ENCODE results near the gene ABCB8.

The ABCB8 gene

DNA sequence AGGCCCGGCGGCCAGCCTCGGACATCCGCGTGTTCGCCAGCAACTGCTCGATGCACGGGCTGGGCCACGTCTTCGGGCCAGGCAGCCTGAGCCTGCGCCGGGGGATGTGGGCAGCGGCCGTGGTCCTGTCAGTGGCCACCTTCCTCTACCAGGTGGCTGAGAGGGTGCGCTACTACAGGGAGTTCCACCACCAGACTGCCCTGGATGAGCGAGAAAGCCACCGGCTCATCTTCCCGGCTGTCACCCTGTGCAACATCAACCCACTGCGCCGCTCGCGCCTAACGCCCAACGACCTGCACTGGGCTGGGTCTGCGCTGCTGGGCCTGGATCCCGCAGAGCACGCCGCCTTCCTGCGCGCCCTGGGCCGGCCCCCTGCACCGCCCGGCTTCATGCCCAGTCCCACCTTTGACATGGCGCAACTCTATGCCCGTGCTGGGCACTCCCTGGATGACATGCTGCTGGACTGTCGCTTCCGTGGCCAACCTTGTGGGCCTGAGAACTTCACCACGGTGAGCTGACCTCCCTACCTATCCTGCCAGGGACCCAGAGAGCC, 20.7 kb downstream of the ABCB8 start:
- 0 out of 2 replicates have a peak, but pooled peaks cover 18% of the 10 kb centered on the region for H4K20me1 ChIP-seq
- peaks cover 33% of the 10 kb centered on the region for H3K4me1 ChIP-seq
- no peak for TF ChIP-seq Cebpa-rat (IDR thresholded peaks at IDR 0.05)
- H3K9ac ChIP-seq, result no peak overlapping the region
- H3K9me3 ChIP-seq, result no peaks in the 10 kb centered on the region
- no peak overlapping the region for H3K4me3 ChIP-seq
- no peak overlapping the region for H3K4me2 ChIP-seq
- H3K36me3 ChIP-seq, result peaks cover 15% of the 10 kb centered on the region
- 0 out of 2 replicates have a peak, but pooled peaks cover 6% of the 10 kb centered on the region for H3K27me3 ChIP-seq
- no peak overlapping the region for H3K27ac ChIP-seq

- Histone ChIP-seq H3K27ac (no peak overlapping the region), H3K9ac (no peak overlapping the region), H3K36me3 (peaks cover 10% of the 10 kb centered on the region), H4K20me1 (0 out of 2 replicates have a peak, but pooled peaks cover 18% of the 10 kb centered on the region), H3K4me1 (peaks cover 34% of the 10 kb centered on the region), H3K4me2 (peak overlapping the region; percentile 80), H3K4me3 (0 out of 2 replicates have a peak overlapping the region, but pooled peaks have one; percentile 42), H3K9me3 (no peaks in the 10 kb centered on the region), H3K27me3 (0 out of 2 replicates have a peak, but pooled peaks cover 6% of the 10 kb centered on the region)
- TF ChIP-seq Cebpa-rat (IDR thresholded peaks at IDR 0.05), result 0 out of 2 replicates have a peak, but pooled peaks have one; percentile 44
Measured at GRCh38 chr7:151051108-151051507, 22.9 kb downstream of the ABCB8 start.

GRCh38 chr7:151053096-151053495, 24.8 kb downstream of the ABCB8 start:
- Histone ChIP-seq H3K9me3 (no peaks in the 10 kb centered on the region), H3K36me3 (peaks cover 9% of the 10 kb centered on the region; the same call in 1 of the 2 replicates), H3K27me3 (0 out of 2 replicates have a peak, but pooled peaks cover 6% of the 10 kb centered on the region), H4K20me1 (0 out of 2 replicates have a peak, but pooled peaks cover 18% of the 10 kb centered on the region), H3K4me3 (no peak overlapping the region), H3K27ac (no peak overlapping the region), H3K4me2 (peak overlapping the region; percentile 36), H3K9ac (no peak overlapping the region), H3K4me1 (peaks cover 48% of the 10 kb centered on the region)
- no peak for TF ChIP-seq Cebpa-rat (IDR thresholded peaks at IDR 0.05)

- Histone ChIP-seq H3K4me1 (peaks cover 55% of the 10 kb centered on the region), H3K36me3 (peaks cover 9% of the 10 kb centered on the region; the same call in 1 of the 2 replicates), H4K20me1 (0 out of 2 replicates have a peak, but pooled peaks cover 18% of the 10 kb centered on the region), H3K4me2 (peak overlapping the region; percentile 36), H3K27me3 (0 out of 2 replicates have a peak, but pooled peaks cover 6% of the 10 kb centered on the region), H3K4me3 (no peak overlapping the region), H3K9ac (no peak overlapping the region), H3K9me3 (no peaks in the 10 kb centered on the region), H3K27ac (no peak overlapping the region)
- TF ChIP-seq Cebpa-rat (IDR thresholded peaks at IDR 0.05), result no peak
Measured at GRCh38 chr7:151053751-151054150, 25.5 kb downstream of the ABCB8 start.

- H3K9me3 ChIP-seq, result no peaks in the 10 kb centered on the region
- no peak overlapping the region for H3K4me3 ChIP-seq
- no peaks in the 10 kb centered on the region for H3K27me3 ChIP-seq
- H3K36me3 ChIP-seq, result peaks cover 9% of the 10 kb centered on the region; the same call in 1 of the 2 replicates
- H3K9ac ChIP-seq, result no peak overlapping the region
- H3K4me1 ChIP-seq, result peaks cover 62% of the 10 kb centered on the region
- peaks cover 13% of the 10 kb centered on the region for H4K20me1 ChIP-seq
- peak overlapping the region; percentile 96 for H3K4me2 ChIP-seq
- H3K27ac ChIP-seq, result no peak overlapping the region
- TF ChIP-seq Cebpa-rat (IDR thresholded peaks at IDR 0.05), result no peak
Measured at GRCh38 chr7:151056283-151056665, 28.0 kb downstream of the ABCB8 start.

DNA sequence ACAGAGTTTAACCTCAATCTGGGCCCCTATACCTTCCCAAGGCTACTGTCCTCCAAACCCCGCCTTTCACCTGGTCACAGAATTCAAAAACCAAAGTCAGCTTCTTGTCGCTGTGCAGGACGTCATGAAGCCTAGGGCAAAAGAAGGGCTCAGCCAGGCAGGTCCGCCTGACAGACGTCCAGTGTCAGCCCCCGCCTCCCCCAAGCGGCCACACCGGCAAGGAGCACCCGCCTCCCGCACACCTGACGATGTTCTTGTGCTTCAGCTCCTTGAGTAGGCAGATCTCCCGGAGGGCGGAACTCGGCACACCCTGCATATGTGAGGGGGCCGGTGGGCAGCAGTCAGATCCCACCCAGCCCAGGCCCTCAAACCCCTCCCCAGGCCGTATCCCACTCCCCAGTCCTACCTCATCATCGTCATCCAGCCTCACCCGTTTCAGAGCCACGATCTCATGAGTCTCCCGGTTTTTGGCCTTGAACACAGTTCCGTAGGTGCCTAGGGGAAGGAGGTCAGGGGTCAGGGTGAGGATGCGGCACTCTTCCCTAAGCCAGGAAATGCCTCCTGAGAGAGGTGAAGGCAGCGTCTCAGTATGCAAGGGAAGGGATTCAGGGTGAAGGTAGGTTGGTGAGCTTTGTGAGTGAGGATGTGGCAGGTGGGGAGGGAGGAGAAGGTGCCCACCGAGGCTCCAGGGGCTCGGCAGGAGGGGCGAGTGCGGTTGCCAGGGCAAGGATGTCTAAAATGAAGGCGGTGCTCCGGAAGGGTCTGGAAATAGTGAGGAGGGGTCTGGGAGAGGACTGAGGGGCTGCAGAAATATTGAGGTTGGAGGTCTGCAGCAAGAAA, 28.6 kb downstream of the ABCB8 start:
- Histone ChIP-seq H3K27ac (peak overlapping the region; percentile 33; the same call in 1 of the 2 replicates), H3K4me1 (peaks cover 62% of the 10 kb centered on the region)
- no peak for TF ChIP-seq Cebpa-rat (IDR thresholded peaks at IDR 0.05)

DNA sequence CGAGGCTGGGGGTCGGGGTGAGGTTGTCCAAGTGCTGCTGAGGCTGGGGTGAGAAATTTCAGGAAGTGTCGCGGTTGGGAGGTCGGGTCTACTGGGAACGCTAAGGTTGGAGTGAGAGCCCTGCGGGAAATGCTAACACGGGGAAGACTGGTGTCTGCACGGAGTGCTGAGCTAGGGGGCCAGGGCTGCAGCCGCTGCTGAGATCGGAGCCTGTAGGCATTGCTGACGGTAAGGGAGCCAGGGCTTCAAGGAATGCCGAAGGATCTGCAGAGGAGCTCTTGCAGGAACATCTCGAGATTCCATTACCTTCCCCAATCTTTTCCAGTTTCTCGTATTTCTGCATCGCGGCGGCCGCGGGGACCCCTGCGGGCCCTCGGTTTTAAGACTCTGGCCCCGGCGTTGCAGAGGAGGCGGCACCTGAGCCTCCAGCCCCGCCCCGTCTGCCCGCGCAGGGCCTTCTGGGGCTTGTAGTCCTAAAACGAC, 29.3 kb downstream of the ABCB8 start, which contains the start of gene CDK5:
TSS of gene CDK5 (minus strand) at position 392 of the 483 bp plus-strand sequence. CDS start at position 343, 49 bp downstream.
- H3K9ac ChIP-seq, result peak within 1 kb of the TSS; percentile 87
- peak within 1 kb of the TSS; percentile 96 for H3K4me2 ChIP-seq
- H3K27me3 ChIP-seq, result no peaks in the 10 kb centered on the region
- peak within 1 kb of the TSS; percentile 84 for H3K27ac ChIP-seq
- H3K36me3 ChIP-seq, result peaks cover 17% of the 10 kb centered on the region
- H3K9me3 ChIP-seq, result no peaks in the 10 kb centered on the region
- no peak for TF ChIP-seq Cebpa-rat (IDR thresholded peaks at IDR 0.05)
- H4K20me1 ChIP-seq, result peaks cover 26% of the 10 kb centered on the region
- H3K4me1 ChIP-seq, result peaks cover 61% of the 10 kb centered on the region
- H3K4me3 ChIP-seq, result peak within 1 kb of the TSS; percentile 89

More for the DNA sequence above, 28.6 kb downstream of the ABCB8 start:
- H3K27me3 ChIP-seq, result no peaks in the 10 kb centered on the region
- H3K4me2 ChIP-seq, result peak overlapping the region; percentile 96
- H3K36me3 ChIP-seq, result peaks cover 11% of the 10 kb centered on the region; the same call in 1 of the 2 replicates
- peak overlapping the region; percentile 89 for H3K4me3 ChIP-seq
- no peaks in the 10 kb centered on the region for H3K9me3 ChIP-seq
- peaks cover 20% of the 10 kb centered on the region for H4K20me1 ChIP-seq
- peak overlapping the region; percentile 87 for H3K9ac ChIP-seq

DNA sequence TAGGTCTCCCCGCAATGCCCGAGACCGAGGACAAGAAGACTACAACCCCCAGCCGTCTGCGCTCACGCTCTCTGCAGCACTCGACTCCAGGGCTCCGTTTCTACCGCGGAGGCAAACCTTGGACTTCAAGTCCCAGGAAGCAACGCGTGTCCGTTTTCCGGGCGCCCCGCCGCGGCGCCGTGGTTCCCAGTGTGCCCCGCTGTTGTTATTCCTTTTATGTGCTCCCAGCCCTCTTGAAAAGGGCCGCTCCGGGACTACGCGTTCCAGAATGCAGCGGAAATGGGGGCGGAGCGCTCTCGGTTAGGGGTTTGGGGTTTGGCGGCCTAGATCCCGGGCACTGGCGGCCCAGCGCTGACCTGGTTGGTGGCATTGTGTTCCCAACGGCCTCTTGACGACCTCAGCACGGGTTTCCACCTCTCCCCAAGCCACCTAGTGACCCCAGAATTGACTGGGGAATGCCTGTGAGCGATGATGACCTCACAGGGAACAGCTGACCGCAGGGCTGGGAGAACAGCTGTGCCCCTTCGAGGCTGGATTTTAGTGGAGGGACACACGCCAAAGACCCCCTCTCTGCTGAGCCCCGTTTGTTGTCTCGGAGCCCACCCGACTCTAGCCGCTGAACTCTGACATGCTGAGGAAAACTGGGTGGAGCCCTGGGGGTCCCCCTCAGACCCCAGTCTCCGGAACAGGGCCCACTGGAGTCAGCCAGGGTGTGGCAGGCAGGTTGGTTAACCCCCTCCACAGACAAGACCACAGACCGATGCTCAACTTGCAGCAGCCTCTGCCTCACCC, 29.9 kb downstream of the ABCB8 start:
- H3K4me1 ChIP-seq, result peaks cover 55% of the 10 kb centered on the region
- H3K27me3 ChIP-seq, result no peaks in the 10 kb centered on the region
- peak overlapping the region; percentile 84 for H3K27ac ChIP-seq
- H3K36me3 ChIP-seq, result peaks cover 21% of the 10 kb centered on the region
- peak overlapping the region; percentile 96 for H3K4me2 ChIP-seq
- peak overlapping the region; percentile 89 for H3K4me3 ChIP-seq
- H4K20me1 ChIP-seq, result peaks cover 29% of the 10 kb centered on the region
- peak overlapping the region; percentile 87 for H3K9ac ChIP-seq
- H3K9me3 ChIP-seq, result no peaks in the 10 kb centered on the region
- no peak for TF ChIP-seq Cebpa-rat (IDR thresholded peaks at IDR 0.05)

DNA sequence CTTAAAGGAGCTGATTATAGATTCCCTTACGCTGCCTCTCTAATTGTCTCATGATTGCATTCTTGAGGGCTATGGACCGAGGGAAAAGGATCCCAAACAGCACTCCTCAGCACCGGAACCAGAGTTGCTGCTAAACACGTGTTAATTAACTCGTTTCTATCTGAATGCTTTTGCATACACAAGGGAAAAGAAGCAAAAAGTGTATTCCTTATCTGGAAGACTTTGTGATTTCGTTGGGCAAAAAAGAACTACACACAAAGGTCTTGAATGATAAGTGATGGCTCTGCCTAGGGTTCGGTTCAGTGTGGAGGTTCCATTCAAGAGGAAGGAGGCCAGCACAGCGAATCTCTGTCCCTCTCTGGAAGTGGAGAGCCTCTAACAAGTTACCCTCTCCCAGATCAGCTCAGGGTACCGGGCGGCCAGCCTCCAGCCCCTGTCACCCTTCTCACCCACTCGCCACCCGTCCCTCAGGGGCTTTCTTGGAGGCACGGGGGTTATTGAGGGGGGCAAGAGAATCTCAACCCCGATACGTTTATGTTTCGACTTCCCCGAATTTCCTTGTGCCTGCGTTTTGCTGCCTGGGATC, 30.6 kb downstream of the ABCB8 start:
- H3K36me3 ChIP-seq, result peaks cover 26% of the 10 kb centered on the region
- peaks cover 49% of the 10 kb centered on the region for H3K4me1 ChIP-seq
- peak overlapping the region; percentile 87 for H3K9ac ChIP-seq
- no peaks in the 10 kb centered on the region for H3K9me3 ChIP-seq
- peak overlapping the region; percentile 89 for H3K4me3 ChIP-seq
- H3K27ac ChIP-seq, result peak overlapping the region; percentile 84
- TF ChIP-seq Cebpa-rat (IDR thresholded peaks at IDR 0.05), result no peak
- no peaks in the 10 kb centered on the region for H3K27me3 ChIP-seq
- peak overlapping the region; percentile 96 for H3K4me2 ChIP-seq
- H4K20me1 ChIP-seq, result peaks cover 34% of the 10 kb centered on the region
